SK-N-MC (cell line): Measurements from ENCODE around the gene ME3.

Experiments
- EZH2 ChIP-seq: fragments of 200-600 bp; sonication (generic); IDR thresholded peaks from one replicate; pipeline ENCODE4 v1.6.1; 2017; ENCODE audit warnings: antibody characterized with exemption
- POLR2AphosphoS5 ChIP-seq: IDR thresholded peaks from 2 replicates; pipeline ENCODE4 v1.6.1; 2012; ENCODE audit warnings: mild to moderate bottlenecking, low read depth, low read length, borderline replicate concordance

GRCh38 chr11:86414032-86414431, 258.4 kb downstream of the ME3 start:
- no peak for TF ChIP-seq EZH2
- TF ChIP-seq POLR2AphosphoS5: no peak
